CD14-positive monocyte (primary cell): ENCODE data around the gene CD151. TPM values are rescaled to one million over a fixed set of nuclear protein-coding genes. Genes with fewer than 3 reads are reported as not detected.

Experiments used
- DNase-seq, 3 donors: peaks; one replicate each; pipeline ENCODE4 v3.0.0-alpha.2; 2011 to 2022
- H2AFZ ChIP-seq: 2 replicates; pipeline ENCODE4 v1.6.0; 2012; ENCODE audit warnings: mild to moderate bottlenecking, low read depth, low read length, inconsistent platforms; ENCODE audit not compliant: insufficient read depth, poor library complexity, severe bottlenecking
- H3K27ac ChIP-seq, 2 donors: 1 replicate in 1 of 2; 2 replicates in 1 of 2; pipeline ENCODE4 v1.5.1; 2012 to 2013; ENCODE audit warnings: low read length in 2 of 2, control low read depth in 1 of 2, inconsistent platforms in 1 of 2, low read depth in 1 of 2, mild to moderate bottlenecking in 1 of 2
- H3K27me3 ChIP-seq, 2 donors: one replicate each; pipeline versions ENCODE4 v1.6.0 to v1.6.1; 2011 to 2013; ENCODE audit warnings: low read length in 2 of 2; ENCODE audit not compliant: control insufficient read depth in 2 of 2, insufficient read depth in 2 of 2
- H3K36me3 ChIP-seq, 2 donors: replicated peaks in 1 of 2; 1 replicate in 1 of 2; 2 replicates in 1 of 2; pipeline versions ENCODE4 v1.5.1 to v1.6.1; 2012 to 2013; ENCODE audit warnings: low read length in 2 of 2, control low read depth in 1 of 2, inconsistent platforms in 1 of 2, mild to moderate bottlenecking in 1 of 2; ENCODE audit not compliant: insufficient read depth in 2 of 2, control insufficient read depth in 1 of 2
- H3K4me1 ChIP-seq, 2 donors: 1 replicate in 1 of 2; 2 replicates in 1 of 2; pipeline versions ENCODE4 v1.5.1 to v1.6.1; 2012 to 2013; ENCODE audit warnings: low read length in 2 of 2, control low read depth in 1 of 2, inconsistent platforms in 1 of 2, mild to moderate bottlenecking in 1 of 2, moderate library complexity in 1 of 2; ENCODE audit not compliant: insufficient read depth in 2 of 2, control insufficient read depth in 1 of 2
- H3K4me2 ChIP-seq: replicated peaks from 2 replicates; pipeline ENCODE3; 2012; ENCODE audit warnings: low read length, moderate library complexity, mild to moderate bottlenecking; ENCODE audit not compliant: poor library complexity, severe bottlenecking; ENCODE audit errors: extremely low read depth
- H3K4me3 ChIP-seq, 3 experiments: fragments of 200-600 bp in 1 of 3; sonication (generic) in 1 of 3; replicated peaks in 1 of 3; 1 replicate in 2 of 3; 2 replicates in 1 of 3; pipeline ENCODE4 v1.5.1; 2011 to 2013; ENCODE audit warnings: low read length in 3 of 3, mild to moderate bottlenecking in 3 of 3, control low read depth in 2 of 3, low read depth in 2 of 3, inconsistent platforms in 1 of 3, moderate library complexity in 1 of 3
- H3K79me2 ChIP-seq: 2 replicates; pipeline ENCODE4 v1.6.0; 2012; ENCODE audit warnings: mild to moderate bottlenecking, control low read depth, inconsistent platforms, low read length, moderate library complexity; ENCODE audit not compliant: insufficient read depth
- H3K9ac ChIP-seq: 2 replicates; pipeline ENCODE4 v1.6.0; 2017; ENCODE audit warnings: low read length, mild to moderate bottlenecking; ENCODE audit not compliant: insufficient read depth, poor library complexity, severe bottlenecking
- H3K9me3 ChIP-seq, 2 donors: replicated peaks in 1 of 2; 1 replicate in 1 of 2; 2 replicates in 1 of 2; pipeline versions ENCODE4 v1.5.1 to v1.6.1; 2012 to 2013; ENCODE audit warnings: low read length in 2 of 2, control low read depth in 1 of 2; ENCODE audit not compliant: control insufficient read depth in 1 of 2, insufficient read depth in 1 of 2
- H4K20me1 ChIP-seq: 2 replicates; pipeline ENCODE4 v1.6.0; 2012; ENCODE audit warnings: mild to moderate bottlenecking, low read length, control low read depth, moderate library complexity; ENCODE audit not compliant: insufficient read depth
- H3K27ac Mint-ChIP-seq, 7 donors: one replicate each; pipeline ENCODE4 v1.8.0; 2020; ENCODE audit warnings: mild to moderate bottlenecking in 7 of 7, mixed read lengths in 7 of 7, moderate library complexity in 6 of 7, inconsistent platforms in 2 of 7
- H3K27me3 Mint-ChIP-seq, 3 donors: one replicate each; pipeline ENCODE4 v1.8.0; 2021 to 2022; ENCODE audit warnings: low read depth in 3 of 3, mild to moderate bottlenecking in 3 of 3, mixed read lengths in 3 of 3, moderate library complexity in 3 of 3, inconsistent platforms in 1 of 3
- H3K36me3 Mint-ChIP-seq, 2 donors: one replicate each; pipeline ENCODE4 v1.8.0; 2020; ENCODE audit warnings: mixed read lengths in 2 of 2, inconsistent platforms in 1 of 2, mild to moderate bottlenecking in 1 of 2
- H3K4me1 Mint-ChIP-seq: one replicate; pipeline ENCODE4 v1.8.0; 2020; ENCODE audit warnings: mild to moderate bottlenecking, mixed read lengths
- H3K4me3 Mint-ChIP-seq, 2 donors: one replicate each; pipeline ENCODE4 v1.8.0; 2020; ENCODE audit warnings: mild to moderate bottlenecking in 2 of 2, mixed read lengths in 2 of 2, moderate library complexity in 1 of 2
- H3K9me3 Mint-ChIP-seq, 7 donors: one replicate each; pipeline ENCODE4 v1.8.0; 2020 to 2022; ENCODE audit warnings: mixed read lengths in 7 of 7, mild to moderate bottlenecking in 6 of 7, moderate library complexity in 6 of 7, inconsistent platforms in 2 of 7
- CTCF ChIP-seq: fragments of 200-600 bp; IDR thresholded peaks from one replicate; pipeline ENCODE4 v1.8.0; 2022; ENCODE audit warnings: antibody characterized with exemption, mild to moderate bottlenecking
- WGBS: methylation state at CpG from one replicate; pipeline ENCODE4 v1.1.5; 2013; ENCODE audit warnings: missing lambda C conversion rate; ENCODE audit not compliant: insufficient coverage; 5-methylcytosine and 5-hydroxymethylcytosine counted together
- intact Hi-C, 2 donors: fragments of 100-400 bp; cut with micrococcal nuclease; formaldehyde crosslinking; loops; one replicate each; pipeline versions ENCODE4 v1.15.0 to v1.15.1; 2023
- polyA plus RNA-seq, 3 donors: library from polyadenylated mRNA; depleted of rRNA in 1 of 3; unstranded in 2 of 3; stranded (reverse) in 1 of 3; fragments of 300-500 nt in 2 of 3; fragments of >200 nt in 1 of 3; fragmentation: Illumina TruSeq in 2 of 3; gene quantifications; 1 replicate in 2 of 3; 2 replicates in 1 of 3; pipeline ENCODE4 v1.2.3, GENCODE V29; 2012 to 2021

Gene CD151
- polyA plus RNA-seq, 3 donors: 18.1 to 200 (median 57.4) TPM

DNA sequence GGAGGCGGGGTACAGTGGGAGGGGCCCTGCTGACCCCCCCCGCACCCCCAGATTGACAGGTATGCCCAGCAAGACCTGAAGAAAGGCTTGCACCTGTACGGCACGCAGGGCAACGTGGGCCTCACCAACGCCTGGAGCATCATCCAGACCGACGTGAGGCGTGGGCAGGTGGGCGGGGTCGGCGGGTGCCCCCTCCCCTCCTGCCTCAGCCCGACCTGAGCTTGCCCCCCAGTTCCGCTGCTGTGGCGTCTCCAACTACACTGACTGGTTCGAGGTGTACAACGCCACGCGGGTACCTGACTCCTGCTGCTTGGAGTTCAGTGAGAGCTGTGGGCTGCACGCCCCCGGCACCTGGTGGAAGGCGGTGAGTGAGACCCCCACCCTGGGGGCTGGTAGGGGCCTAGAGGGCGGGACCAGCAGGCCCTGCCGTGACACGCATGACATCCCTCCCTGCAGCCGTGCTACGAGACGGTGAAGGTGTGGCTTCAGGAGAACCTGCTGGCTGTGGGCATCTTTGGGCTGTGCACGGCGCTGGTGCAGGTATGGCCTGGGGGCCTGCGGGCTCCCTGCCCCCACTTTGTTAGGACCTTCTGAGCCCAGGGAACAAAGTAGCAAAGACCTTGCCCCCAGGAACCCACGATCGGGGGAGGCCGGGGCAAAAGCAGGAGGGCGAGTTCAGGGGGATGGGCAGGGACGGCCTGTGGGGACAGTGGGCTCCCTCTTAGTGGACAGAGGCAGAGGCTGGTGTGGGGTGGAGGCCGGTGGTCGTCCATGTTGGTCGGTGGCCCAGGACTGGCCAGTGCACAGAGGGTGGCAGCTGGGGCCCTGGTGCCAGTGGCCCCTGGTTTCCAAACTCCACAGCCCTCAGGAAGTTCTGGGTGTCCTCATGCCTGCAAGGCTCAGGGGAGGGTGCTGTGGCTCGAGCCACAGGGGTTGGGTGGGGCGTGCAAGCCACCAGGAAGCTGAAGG, 33.0 kb downstream of the CD151 start:
- H3K9ac ChIP-seq: no peak overlapping the region
- H3K4me2 ChIP-seq: no peak overlapping the region
- TF ChIP-seq CTCF: no peak
- DNase-seq: no peak
- peak overlapping the region in 1 of 7 donors; percentile 28 for H3K27ac Mint-ChIP-seq
- H3K36me3 Mint-ChIP-seq: peaks cover 2 to 7% of the 10 kb centered on the region in 2 donors
- H3K4me1 ChIP-seq: no peaks in the 10 kb centered on the region
- H3K4me1 Mint-ChIP-seq: peaks cover 2% of the 10 kb centered on the region
- H3K79me2 ChIP-seq: no peaks in the 10 kb centered on the region
- peaks cover 11% of the 10 kb centered on the region for H4K20me1 ChIP-seq
- H2AFZ ChIP-seq: no peak overlapping the region
- no peaks in the 10 kb centered on the region for H3K27me3 Mint-ChIP-seq
- H3K4me3 ChIP-seq: no peak overlapping the region
- intact Hi-C loops: no loop called here
- H3K4me3 Mint-ChIP-seq: no peak overlapping the region
- WGBS: 88% methylated on average over 38 of the region's 41 CpGs
- H3K9me3 ChIP-seq: no peaks in the 10 kb centered on the region
- H3K9me3 Mint-ChIP-seq: peaks cover 0 to 2% (median 0%) of the 10 kb centered on the region in 7 donors
- no peaks in the 10 kb centered on the region for H3K27me3 ChIP-seq
- H3K36me3 ChIP-seq: peaks cover 3 to 6% of the 10 kb centered on the region in 2 donors
- no peak overlapping the region for H3K27ac ChIP-seq

DNA sequence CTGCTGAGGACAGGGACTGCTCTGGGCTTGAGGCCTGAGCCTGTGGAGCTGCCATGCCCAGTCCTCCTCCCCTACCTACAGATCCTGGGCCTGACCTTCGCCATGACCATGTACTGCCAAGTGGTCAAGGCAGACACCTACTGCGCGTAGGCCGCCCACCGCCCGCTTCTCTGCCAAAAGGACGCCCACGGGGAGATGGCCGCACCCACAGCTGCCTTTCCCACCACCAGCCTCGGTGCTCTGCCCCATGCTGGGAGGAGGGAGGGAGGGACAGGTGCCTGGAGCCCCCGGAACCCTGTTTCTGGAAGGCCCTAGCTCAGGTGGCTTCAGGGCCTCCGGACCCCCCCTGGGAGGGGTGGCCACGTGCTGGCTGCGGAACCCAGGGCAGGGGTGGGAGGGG, 33.7 kb downstream of the CD151 start:
- Histone ChIP-seq H3K79me2 (no peaks in the 10 kb centered on the region), H3K4me2 (no peak overlapping the region), H3K4me1 (no peaks in the 10 kb centered on the region), H4K20me1 (peaks cover 7% of the 10 kb centered on the region), H3K27me3 (no peaks in the 10 kb centered on the region), H3K27ac (no peak overlapping the region), H3K9me3 (no peaks in the 10 kb centered on the region), H3K9ac (no peak overlapping the region), H2AFZ (no peak overlapping the region), H3K4me3 (no peak overlapping the region), H3K36me3 (peaks cover 3 to 6% of the 10 kb centered on the region in 2 donors)
- no peaks in the 10 kb centered on the region for H3K9me3 Mint-ChIP-seq
- WGBS: 100% methylated on average over 2 of the region's 14 CpGs
- DNase-seq: no peak
- no peak for TF ChIP-seq CTCF
- H3K27me3 Mint-ChIP-seq: peaks cover 0 to 2% (median 2%) of the 10 kb centered on the region in 3 donors
- H3K36me3 Mint-ChIP-seq: peaks cover 2 to 7% of the 10 kb centered on the region in 2 donors
- H3K4me3 Mint-ChIP-seq: no peak overlapping the region
- peaks cover 2% of the 10 kb centered on the region for H3K4me1 Mint-ChIP-seq
- H3K27ac Mint-ChIP-seq: peak overlapping the region in 1 of 7 donors; percentile 64
- intact Hi-C loops: no loop called here
